ENCODE measurements around the gene ZBTB16.

- TF ChIP-seq POLR2A (IDR thresholded peaks at IDR 0.05), result no peak
- no peak for TF ChIP-seq CTCF (IDR thresholded peaks at IDR 0.05)
Observed at GRCh38 chr11:114219559-114220349, 160.2 kb downstream of the ZBTB16 start.

Measured in esophagus squamous epithelium (tissue), 4 donors.